Esophagus muscularis mucosa (tissue), 3 donors: Measurements from ENCODE around the gene CSRNP2.

Experiments
- CTCF ChIP-seq, 3 experiments: fragments of 200-600 bp in 2 of 3; fragments of 450-650 bp in 1 of 3; sonication (generic) in 2 of 3; IDR thresholded peaks; one replicate each; pipeline ENCODE4 v1.5.1; 2017 to 2019; ENCODE audit warnings: antibody characterized with exemption in 3 of 3, mild to moderate bottlenecking in 2 of 3, moderate library complexity in 1 of 3
- POLR2A ChIP-seq: fragments of 450-650 bp; IDR thresholded peaks from one replicate; pipeline ENCODE4 v1.6.1; 2017; ENCODE audit warnings: antibody characterized with exemption, moderate library complexity, mild to moderate bottlenecking, low read depth

DNA sequence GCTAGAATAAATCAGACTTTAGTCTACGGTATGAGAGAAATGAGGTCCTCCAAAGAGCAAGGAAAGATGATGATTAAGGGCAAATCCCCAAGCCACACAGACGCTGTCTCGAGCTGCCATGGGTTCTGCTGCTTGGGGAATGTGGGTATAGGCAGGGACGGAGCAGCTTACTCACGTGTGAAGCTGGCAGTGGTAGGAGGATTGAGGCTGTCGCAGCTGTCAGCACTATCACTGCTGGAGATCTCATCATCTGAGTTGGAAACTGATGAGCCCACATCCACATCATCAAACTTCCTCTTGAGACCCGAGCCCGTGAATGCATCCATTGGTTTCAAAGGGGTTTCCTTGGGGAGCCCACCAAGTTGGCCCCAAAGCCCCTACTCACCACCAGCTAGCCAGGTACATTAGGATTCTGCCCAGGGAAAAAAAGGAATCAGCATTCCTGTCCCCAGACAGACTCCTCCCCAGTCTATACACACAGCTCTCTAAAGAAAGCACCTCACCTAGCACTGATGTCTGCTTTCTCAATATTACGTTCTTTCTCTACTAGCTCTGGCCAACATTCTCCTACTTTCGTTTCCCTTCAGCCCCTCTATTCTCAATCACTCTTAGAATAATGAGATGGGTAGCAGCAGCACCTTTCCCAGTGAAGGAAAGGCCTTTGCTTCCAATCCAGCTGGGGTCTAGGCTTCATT is 7.0 kb downstream of the CSRNP2 start:
- TF ChIP-seq CTCF (IDR thresholded peaks at IDR 0.05) (no peak), POLR2A (no peak)
